ES-I3 (cell line): ENCODE data around the gene TSPAN14.

Source experiments
- H3K36me3 ChIP-seq: 2 replicates; pipeline ENCODE4 v1.6.1; 2013; ENCODE audit warnings: mild to moderate bottlenecking, low read length, control low read depth, moderate library complexity; ENCODE audit not compliant: insufficient read depth
- H3K4me1 ChIP-seq: 2 replicates; pipeline ENCODE4 v1.6.1; 2013; ENCODE audit warnings: mild to moderate bottlenecking, control low read depth, low read length; ENCODE audit not compliant: insufficient read depth
- H3K9ac ChIP-seq: 2 replicates; pipeline ENCODE4 v1.6.1; 2013; ENCODE audit warnings: low read depth, mild to moderate bottlenecking, low read length, moderate library complexity
- H3K9me3 ChIP-seq: 2 replicates; pipeline ENCODE4 v1.6.1; 2013; ENCODE audit warnings: mild to moderate bottlenecking, low read length, moderate library complexity; ENCODE audit not compliant: control insufficient read depth, insufficient read depth

The TSPAN14 gene

DNA sequence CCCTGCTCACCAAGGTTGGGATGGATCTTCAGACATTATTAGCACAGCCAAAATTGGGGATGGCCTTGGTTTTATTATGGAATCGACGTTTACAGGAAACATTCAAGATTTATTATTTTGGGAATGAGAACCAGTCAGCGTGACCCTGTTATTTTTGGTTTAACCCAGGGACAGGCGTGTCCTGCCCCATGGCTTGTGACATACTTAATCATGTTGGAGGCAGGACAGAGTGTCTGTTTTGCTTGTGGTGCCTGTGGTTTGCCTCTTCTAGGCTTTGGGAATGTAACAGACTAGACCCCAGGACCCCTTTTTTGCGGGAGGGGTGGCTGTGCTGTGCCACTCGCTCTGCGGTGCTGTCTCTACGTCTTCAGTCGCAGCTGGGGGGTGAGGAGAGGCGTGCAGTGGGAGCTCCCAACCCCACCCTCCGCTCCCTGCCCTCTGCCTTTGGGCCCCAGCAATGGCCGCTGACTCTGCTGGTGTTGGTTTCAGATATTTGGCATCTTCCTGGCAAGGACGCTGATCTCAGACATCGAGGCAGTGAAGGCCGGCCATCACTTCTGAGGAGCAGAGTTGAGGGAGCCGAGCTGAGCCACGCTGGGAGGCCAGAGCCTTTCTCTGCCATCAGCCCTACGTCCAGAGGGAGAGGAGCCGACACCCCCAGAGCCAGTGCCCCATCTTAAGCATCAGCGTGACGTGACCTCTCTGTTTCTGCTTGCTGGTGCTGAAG is 63.5 kb downstream of the TSPAN14 start:
- peaks cover 10% of the 10 kb centered on the region for H3K36me3 ChIP-seq
- H3K9me3 ChIP-seq = no peaks in the 10 kb centered on the region
- H3K4me1 ChIP-seq = no peaks in the 10 kb centered on the region; the same call in 1 of the 2 replicates
- no peak overlapping the region for H3K9ac ChIP-seq

DNA sequence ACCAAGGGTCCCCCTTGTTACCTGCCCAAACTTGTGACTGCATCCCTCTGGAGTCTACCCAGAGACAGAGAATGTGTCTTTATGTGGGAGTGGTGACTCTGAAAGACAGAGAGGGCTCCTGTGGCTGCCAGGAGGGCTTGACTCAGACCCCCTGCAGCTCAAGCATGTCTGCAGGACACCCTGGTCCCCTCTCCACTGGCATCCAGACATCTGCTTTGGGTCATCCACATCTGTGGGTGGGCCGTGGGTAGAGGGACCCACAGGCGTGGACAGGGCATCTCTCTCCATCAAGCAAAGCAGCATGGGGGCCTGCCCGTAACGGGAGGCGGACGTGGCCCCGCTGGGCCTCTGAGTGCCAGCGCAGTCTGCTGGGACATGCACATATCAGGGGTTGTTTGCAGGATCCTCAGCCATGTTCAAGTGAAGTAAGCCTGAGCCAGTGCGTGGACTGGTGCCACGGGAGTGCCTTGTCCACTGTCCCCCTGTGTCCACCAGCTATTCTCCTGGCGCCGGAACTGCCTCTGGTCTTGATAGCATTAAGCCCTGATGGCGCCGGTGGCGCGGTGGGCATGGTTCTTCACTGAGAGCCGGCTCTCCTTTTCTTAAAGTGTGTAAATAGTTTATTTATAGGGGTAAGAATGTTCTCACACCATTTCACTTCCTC is 64.2 kb downstream of the TSPAN14 start:
- Histone ChIP-seq H3K4me1 (no peaks in the 10 kb centered on the region; the same call in 1 of the 2 replicates), H3K9ac (no peak overlapping the region), H3K9me3 (no peaks in the 10 kb centered on the region), H3K36me3 (peaks cover 10% of the 10 kb centered on the region)

DNA sequence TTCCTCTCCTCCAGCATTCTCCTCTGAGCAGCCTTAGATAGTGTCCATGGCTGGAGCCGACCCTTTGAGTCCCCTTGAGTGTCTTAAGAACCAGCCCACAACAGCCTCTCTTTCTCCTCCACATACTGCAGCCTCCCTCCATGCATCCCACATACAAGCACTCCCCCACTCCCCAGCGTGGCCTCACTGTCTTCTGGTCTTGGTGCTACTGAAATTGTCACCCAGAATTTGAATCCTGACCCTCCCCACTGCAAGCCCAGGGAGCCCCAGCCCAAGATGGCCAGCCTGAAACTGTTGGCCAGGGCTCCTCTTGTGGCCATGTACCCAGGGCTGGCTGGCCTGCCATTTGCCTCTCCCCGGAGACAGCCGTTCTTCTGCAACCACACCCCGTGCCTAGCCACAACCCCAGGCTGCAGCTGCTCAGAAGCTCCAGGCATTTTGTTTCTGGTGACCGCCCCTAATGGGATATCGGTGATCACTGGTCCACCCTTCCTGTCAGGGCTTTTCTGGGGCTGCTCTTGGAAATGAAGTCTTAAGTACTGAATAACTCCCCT is 64.8 kb downstream of the TSPAN14 start:
- Histone ChIP-seq H3K36me3 (peaks cover 6% of the 10 kb centered on the region), H3K9me3 (no peaks in the 10 kb centered on the region), H3K9ac (no peak overlapping the region), H3K4me1 (no peaks in the 10 kb centered on the region; the same call in 1 of the 2 replicates)

GRCh38 chr10:80519936-80520650 is 66.0 kb downstream of the TSPAN14 start:
- no peak overlapping the region for H3K9ac ChIP-seq
- H3K9me3 ChIP-seq = no peaks in the 10 kb centered on the region
- no peaks in the 10 kb centered on the region; the same call in 1 of the 2 replicates for H3K4me1 ChIP-seq
- H3K36me3 ChIP-seq = peaks cover 4% of the 10 kb centered on the region; the same call in 1 of the 2 replicates

DNA sequence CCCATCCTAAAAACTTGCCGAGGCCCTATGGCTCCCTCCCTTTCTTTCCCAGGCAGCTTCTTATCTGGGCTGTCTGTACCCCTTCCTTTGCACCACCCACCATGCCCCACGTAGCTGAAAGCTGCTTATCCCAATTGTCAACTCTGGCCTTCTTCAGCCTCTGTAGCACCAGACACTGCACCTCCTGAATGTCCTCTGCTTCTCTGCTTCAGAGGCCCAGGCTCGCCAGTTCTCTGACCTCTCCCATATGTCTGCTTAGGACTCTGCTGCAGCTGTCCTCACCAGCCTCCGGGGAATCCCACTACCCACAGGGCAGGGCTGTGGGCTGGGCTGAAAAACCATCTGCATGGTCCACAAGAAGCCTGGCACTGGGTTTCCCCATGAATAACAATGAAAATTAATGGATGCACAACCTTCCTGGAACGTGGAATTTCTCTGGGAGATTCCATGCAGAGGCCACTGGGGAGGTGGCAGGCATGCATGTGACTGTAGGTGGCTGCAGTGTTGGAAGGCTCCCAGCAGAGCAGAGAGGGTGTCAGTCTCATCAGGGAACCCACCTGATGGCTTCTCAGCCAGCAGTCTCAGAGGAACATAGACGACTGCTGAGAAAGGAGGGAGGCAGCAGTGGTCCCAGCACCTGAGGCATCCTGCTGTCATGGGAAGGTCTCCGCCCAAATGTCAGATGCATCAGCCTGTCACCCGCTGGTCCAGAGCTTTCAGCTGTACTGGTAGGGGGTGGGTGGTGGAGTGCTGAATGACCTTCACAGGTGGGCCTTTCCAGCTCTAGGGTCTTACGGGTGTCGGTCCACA is 66.8 kb downstream of the TSPAN14 start:
- Histone ChIP-seq H3K9me3 (no peaks in the 10 kb centered on the region), H3K4me1 (no peaks in the 10 kb centered on the region; the same call in 1 of the 2 replicates), H3K9ac (no peak overlapping the region), H3K36me3 (peaks cover 1% of the 10 kb centered on the region; the same call in 1 of the 2 replicates)

GRCh38 chr10:80522756-80523363 is 68.8 kb downstream of the TSPAN14 start:
- H3K9me3 ChIP-seq = no peaks in the 10 kb centered on the region
- no peaks in the 10 kb centered on the region; the same call in 1 of the 2 replicates for H3K36me3 ChIP-seq
- no peak overlapping the region for H3K9ac ChIP-seq
- no peaks in the 10 kb centered on the region; the same call in 1 of the 2 replicates for H3K4me1 ChIP-seq

DNA sequence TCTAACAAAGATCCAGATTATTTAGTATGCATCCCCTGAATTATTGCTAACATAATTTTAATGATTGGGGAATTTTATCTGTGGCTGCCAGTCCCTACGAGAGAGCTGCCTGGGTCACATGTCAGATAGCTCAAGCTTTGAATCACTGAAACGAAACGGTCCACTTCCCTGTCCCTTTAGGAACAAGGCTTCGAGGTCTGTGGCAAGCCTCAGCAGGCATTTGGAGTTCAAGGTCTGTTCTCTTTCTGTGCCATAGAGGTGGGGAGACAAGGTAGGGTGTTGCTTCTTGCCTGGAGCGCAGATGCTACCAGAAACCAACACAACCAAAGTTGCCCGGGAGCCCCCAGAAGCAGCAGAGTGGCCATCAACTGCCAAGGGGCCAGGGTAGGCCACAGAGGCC is 69.7 kb downstream of the TSPAN14 start:
- no peak overlapping the region for H3K9ac ChIP-seq
- no peaks in the 10 kb centered on the region for H3K36me3 ChIP-seq
- H3K4me1 ChIP-seq = no peaks in the 10 kb centered on the region; the same call in 1 of the 2 replicates
- H3K9me3 ChIP-seq = no peaks in the 10 kb centered on the region

GRCh38 chr10:80524190-80524909 is 70.2 kb downstream of the TSPAN14 start:
- H3K4me1 ChIP-seq = no peaks in the 10 kb centered on the region; the same call in 1 of the 2 replicates
- no peak overlapping the region for H3K9ac ChIP-seq
- H3K36me3 ChIP-seq = no peaks in the 10 kb centered on the region
- H3K9me3 ChIP-seq = no peaks in the 10 kb centered on the region

GRCh38 chr10:80526218-80526617 is 72.1 kb downstream of the TSPAN14 start:
- Histone ChIP-seq H3K36me3 (no peaks in the 10 kb centered on the region), H3K4me1 (no peaks in the 10 kb centered on the region), H3K9me3 (no peaks in the 10 kb centered on the region), H3K9ac (no peak overlapping the region)

- H3K9me3 ChIP-seq = no peaks in the 10 kb centered on the region
- no peak overlapping the region for H3K9ac ChIP-seq
- H3K36me3 ChIP-seq = no peaks in the 10 kb centered on the region
- no peaks in the 10 kb centered on the region for H3K4me1 ChIP-seq
Measured at GRCh38 chr10:80526742-80527141, 72.6 kb downstream of the TSPAN14 start.

GRCh38 chr10:80528185-80528700 is 74.1 kb downstream of the TSPAN14 start:
- no peak overlapping the region for H3K9ac ChIP-seq
- no peaks in the 10 kb centered on the region for H3K9me3 ChIP-seq
- H3K36me3 ChIP-seq = no peaks in the 10 kb centered on the region
- no peaks in the 10 kb centered on the region for H3K4me1 ChIP-seq

- H3K9ac ChIP-seq = no peak overlapping the region
- H3K4me1 ChIP-seq = no peaks in the 10 kb centered on the region
- H3K9me3 ChIP-seq = no peaks in the 10 kb centered on the region
- H3K36me3 ChIP-seq = no peaks in the 10 kb centered on the region
Measured at GRCh38 chr10:80528901-80529300, 74.8 kb downstream of the TSPAN14 start.

- H3K36me3 ChIP-seq = no peaks in the 10 kb centered on the region
- no peaks in the 10 kb centered on the region for H3K4me1 ChIP-seq
- H3K9me3 ChIP-seq = no peaks in the 10 kb centered on the region
- no peak overlapping the region for H3K9ac ChIP-seq
Measured at GRCh38 chr10:80529604-80530003, 75.5 kb downstream of the TSPAN14 start.
